ENCODE measurements around the gene ATP2C2.

GRCh38 chr16:84442416-84443145, 74.2 kb downstream of the ATP2C2 start:
- no peak for TF ChIP-seq CTCF (conservative IDR thresholded peaks at IDR 0.05; ENCODE audit: low read depth, low read length)
- TF ChIP-seq EZH2 (IDR thresholded peaks at IDR 0.05; ENCODE audit: borderline replicate concordance, low read depth, low read length, poor library complexity, severe bottlenecking) = no peak
